MG63 (cell line): ENCODE results near the gene HDAC9. TPM values are rescaled to one million over a fixed set of nuclear protein-coding genes. Genes with fewer than 3 reads are reported as not detected.
A peak's percentile ranks its signal among the peaks of the same experiment; 100 is the strongest.

ENCODE experiments used
- DNase-seq: peaks from one replicate; pipeline ENCODE4 v3.0.0-alpha.2; 2020
- H3K27me3 ChIP-seq: fragments of 250-450 bp; sonication (Bioruptor Pico); 2 replicates; pipeline ENCODE4 v1.5.1; 2020; ENCODE audit warnings: mild to moderate bottlenecking, moderate library complexity
- H3K36me3 ChIP-seq: fragments of 250-450 bp; sonication (Bioruptor Pico); 2 replicates; pipeline ENCODE4 v1.5.1; 2020; ENCODE audit warnings: mild to moderate bottlenecking, moderate library complexity
- H3K4me3 ChIP-seq: fragments of 250-450 bp; sonication (Bioruptor Pico); 2 replicates; pipeline ENCODE4 v1.5.1; 2020; ENCODE audit warnings: mild to moderate bottlenecking, moderate library complexity
- H3K9me3 ChIP-seq: fragments of 250-450 bp; sonication (Bioruptor Pico); 2 replicates; pipeline ENCODE4 v1.5.1; 2020; ENCODE audit warnings: mild to moderate bottlenecking, moderate library complexity
- total RNA-seq: library from RNA; depleted of rRNA; stranded (reverse); fragments of >200 nt; shearing (Covaris generic); gene quantifications from 2 replicates; pipeline ENCODE4 v1.2.3, GENCODE V29; 2014; ENCODE audit warnings: low replicate concordance

The HDAC9 gene
- total RNA-seq, 1 experiment from 2014 or later, result 0.03 TPM

DNA sequence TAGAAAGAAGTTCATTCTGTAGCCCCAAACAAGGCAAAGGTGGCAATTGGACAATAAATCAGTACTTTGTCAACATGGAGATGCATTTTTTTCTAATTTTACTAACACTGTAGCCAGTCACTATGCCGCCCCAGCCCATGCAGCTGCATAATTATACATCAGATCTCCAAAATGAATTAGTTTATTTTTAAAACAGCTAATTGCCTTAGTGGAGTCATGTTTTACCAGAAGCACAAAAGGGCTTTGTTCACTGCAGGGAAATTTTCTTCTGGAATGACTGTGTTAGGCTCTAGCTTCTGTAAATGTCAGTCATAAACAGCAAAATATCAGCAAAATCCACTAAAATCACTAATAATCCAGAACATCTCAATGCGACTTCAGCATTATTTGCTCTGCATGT, 20.1 kb upstream of the HDAC9 start:
- no peaks in the 10 kb centered on the region for H3K27me3 ChIP-seq
- no peaks in the 10 kb centered on the region for H3K36me3 ChIP-seq
- DNase-seq, result no peak
- H3K9me3 ChIP-seq, result no peaks in the 10 kb centered on the region
- no peak overlapping the region for H3K4me3 ChIP-seq

DNA sequence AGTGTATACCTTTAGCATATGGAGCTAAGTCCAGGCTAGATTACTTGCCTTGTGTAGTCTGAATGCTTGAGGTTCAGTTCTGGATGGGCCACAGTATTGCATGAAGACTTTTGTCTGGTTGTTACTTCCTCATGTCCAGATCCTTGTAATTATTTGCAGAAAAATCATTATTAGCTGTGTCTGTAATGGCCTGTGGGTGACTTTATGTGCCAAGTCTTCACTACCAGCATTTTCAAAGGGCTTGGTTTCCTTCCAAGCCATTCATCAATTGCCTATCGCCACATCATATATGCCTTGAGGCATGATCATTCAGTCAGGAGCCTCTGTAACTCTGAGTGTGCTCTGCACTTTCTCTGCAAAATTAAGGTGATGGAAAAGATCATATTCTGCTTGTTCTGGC, 13.8 kb upstream of the HDAC9 start:
- H3K9me3 ChIP-seq, result no peaks in the 10 kb centered on the region
- DNase-seq, result no peak
- no peak overlapping the region for H3K4me3 ChIP-seq
- no peaks in the 10 kb centered on the region for H3K27me3 ChIP-seq
- H3K36me3 ChIP-seq, result no peaks in the 10 kb centered on the region

DNA sequence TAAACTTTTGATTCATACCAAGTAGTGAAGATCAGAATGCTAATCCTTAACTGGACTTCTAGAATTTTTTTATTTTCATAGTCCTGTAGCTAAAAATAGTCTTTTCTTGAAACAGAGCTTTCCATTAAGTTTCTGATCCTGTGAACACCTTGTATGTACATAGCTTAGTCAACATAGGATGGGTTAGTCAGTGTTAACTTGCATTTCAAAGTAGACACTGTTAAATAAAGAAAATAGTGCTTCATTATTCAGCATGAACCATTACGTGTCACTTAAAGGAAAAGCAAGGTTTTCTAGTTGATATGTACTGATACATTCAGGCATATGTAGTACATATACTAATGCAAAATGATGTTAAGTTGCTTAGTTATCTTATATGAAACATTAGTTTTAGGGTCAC, 7.5 kb upstream of the HDAC9 start:
- H3K4me3 ChIP-seq, result no peak overlapping the region
- H3K27me3 ChIP-seq, result no peaks in the 10 kb centered on the region
- DNase-seq, result no peak

GRCh38 chr7:18489624-18490023, 5.9 kb upstream of the HDAC9 start:
- H3K36me3 ChIP-seq, result no peaks in the 10 kb centered on the region
- H3K9me3 ChIP-seq, result no peaks in the 10 kb centered on the region
- H3K4me3 ChIP-seq, result no peak overlapping the region
- no peaks in the 10 kb centered on the region for H3K27me3 ChIP-seq
- DNase-seq, result no peak

More for the DNA sequence above, 7.5 kb upstream of the HDAC9 start:
- H3K9me3 ChIP-seq, result no peaks in the 10 kb centered on the region
- H3K36me3 ChIP-seq, result no peaks in the 10 kb centered on the region

- DNase-seq, result no peak
- no peak overlapping the region for H3K4me3 ChIP-seq
- H3K36me3 ChIP-seq, result no peaks in the 10 kb centered on the region
- H3K27me3 ChIP-seq, result no peaks in the 10 kb centered on the region
- H3K9me3 ChIP-seq, result no peaks in the 10 kb centered on the region
Measured at GRCh38 chr7:18491871-18492270, 3.7 kb upstream of the HDAC9 start.

DNA sequence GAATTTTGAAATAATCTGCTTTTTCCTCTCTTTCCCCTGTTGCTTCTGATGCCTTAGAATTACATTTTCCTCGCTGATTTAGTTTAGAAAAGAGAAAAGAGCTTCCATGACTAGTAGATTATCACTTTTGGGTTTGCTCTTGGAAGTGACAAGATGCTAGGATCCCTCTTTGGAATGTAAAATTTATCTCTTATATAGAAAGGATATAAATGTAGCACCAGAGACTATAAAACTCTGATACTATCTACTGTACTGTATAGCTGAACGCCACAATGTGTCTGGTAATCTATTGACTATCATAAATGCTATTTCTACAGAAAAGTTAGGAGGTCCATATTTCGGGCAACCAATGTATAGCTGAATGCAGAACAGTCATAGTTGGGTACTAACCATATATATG, 1.1 kb upstream of the HDAC9 start:
- H3K27me3 ChIP-seq, result no peaks in the 10 kb centered on the region
- H3K4me3 ChIP-seq, result no peak overlapping the region
- no peak for DNase-seq

DNA sequence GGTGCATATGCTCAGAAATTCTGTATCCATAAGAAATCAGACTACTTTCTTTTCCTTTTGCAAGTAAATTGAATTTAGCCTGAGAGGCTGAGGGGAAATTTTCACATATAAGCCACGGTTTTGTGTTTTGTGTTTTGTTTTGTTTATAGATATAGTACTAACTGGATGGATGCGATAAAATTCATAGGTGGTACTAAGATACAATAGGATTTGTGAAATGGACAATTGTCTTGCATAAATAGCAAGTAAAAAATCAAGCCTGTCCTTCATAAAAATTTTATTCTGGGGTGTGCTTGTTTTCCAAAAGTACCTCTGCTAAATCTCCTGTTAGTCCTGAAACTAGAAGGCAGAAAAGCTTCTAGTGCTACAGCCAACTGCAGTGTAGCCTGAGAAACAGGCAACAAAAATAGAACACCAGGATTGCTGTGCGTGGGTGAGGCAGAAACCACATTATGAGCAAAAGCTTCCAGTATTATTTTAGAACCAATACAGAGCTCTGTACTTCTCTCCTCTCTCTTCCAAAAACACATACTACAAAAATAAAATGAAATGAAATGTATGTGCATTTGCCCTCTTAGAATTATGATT, 634 bp upstream of the HDAC9 start:
- Histone ChIP-seq H3K4me3 (peak overlapping the region; percentile 27), H3K36me3 (no peaks in the 10 kb centered on the region), H3K9me3 (no peaks in the 10 kb centered on the region), H3K27me3 (no peaks in the 10 kb centered on the region)
- peak; percentile 21 for DNase-seq

More for the DNA sequence above, 1.1 kb upstream of the HDAC9 start:
- H3K36me3 ChIP-seq, result no peaks in the 10 kb centered on the region
- no peaks in the 10 kb centered on the region for H3K9me3 ChIP-seq

- no peaks in the 10 kb centered on the region for H3K36me3 ChIP-seq
- DNase-seq, result no peak
- H3K27me3 ChIP-seq, result no peaks in the 10 kb centered on the region
- H3K4me3 ChIP-seq, result no peak overlapping the region
- H3K9me3 ChIP-seq, result no peaks in the 10 kb centered on the region
Measured at GRCh38 chr7:18496341-18496700, 772 bp downstream of the HDAC9 start.

- DNase-seq, result no peak
- no peak overlapping the region for H3K4me3 ChIP-seq
- no peaks in the 10 kb centered on the region for H3K27me3 ChIP-seq
- no peaks in the 10 kb centered on the region for H3K9me3 ChIP-seq
- H3K36me3 ChIP-seq, result no peaks in the 10 kb centered on the region
Measured at GRCh38 chr7:18497082-18497481, 1.5 kb downstream of the HDAC9 start.

DNA sequence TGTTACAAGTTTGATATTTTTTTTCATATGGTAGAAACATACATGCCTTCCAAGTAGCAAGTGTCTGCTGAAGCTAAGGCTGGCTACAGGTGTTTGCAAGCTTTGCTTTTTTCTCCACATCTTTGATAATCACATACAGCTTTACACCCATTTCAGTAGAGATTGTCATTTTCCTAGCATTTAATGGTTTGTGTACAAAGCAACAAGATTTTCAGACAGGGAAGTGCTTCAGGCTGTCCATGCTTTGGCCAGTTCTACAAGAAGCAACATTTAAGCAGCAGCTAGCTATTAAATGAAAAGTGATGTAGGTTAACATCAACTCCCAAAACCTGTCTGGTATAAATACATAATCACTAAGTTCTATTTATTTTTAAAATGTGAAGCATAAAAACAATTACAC, 2.3 kb downstream of the HDAC9 start:
- no peaks in the 10 kb centered on the region for H3K36me3 ChIP-seq
- H3K4me3 ChIP-seq, result no peak overlapping the region
- no peaks in the 10 kb centered on the region for H3K27me3 ChIP-seq
- DNase-seq, result no peak
- H3K9me3 ChIP-seq, result no peaks in the 10 kb centered on the region

GRCh38 chr7:18498341-18498740, 2.8 kb downstream of the HDAC9 start:
- Histone ChIP-seq H3K9me3 (no peaks in the 10 kb centered on the region), H3K27me3 (no peaks in the 10 kb centered on the region), H3K36me3 (no peaks in the 10 kb centered on the region), H3K4me3 (no peak overlapping the region)
- DNase-seq, result no peak

DNA sequence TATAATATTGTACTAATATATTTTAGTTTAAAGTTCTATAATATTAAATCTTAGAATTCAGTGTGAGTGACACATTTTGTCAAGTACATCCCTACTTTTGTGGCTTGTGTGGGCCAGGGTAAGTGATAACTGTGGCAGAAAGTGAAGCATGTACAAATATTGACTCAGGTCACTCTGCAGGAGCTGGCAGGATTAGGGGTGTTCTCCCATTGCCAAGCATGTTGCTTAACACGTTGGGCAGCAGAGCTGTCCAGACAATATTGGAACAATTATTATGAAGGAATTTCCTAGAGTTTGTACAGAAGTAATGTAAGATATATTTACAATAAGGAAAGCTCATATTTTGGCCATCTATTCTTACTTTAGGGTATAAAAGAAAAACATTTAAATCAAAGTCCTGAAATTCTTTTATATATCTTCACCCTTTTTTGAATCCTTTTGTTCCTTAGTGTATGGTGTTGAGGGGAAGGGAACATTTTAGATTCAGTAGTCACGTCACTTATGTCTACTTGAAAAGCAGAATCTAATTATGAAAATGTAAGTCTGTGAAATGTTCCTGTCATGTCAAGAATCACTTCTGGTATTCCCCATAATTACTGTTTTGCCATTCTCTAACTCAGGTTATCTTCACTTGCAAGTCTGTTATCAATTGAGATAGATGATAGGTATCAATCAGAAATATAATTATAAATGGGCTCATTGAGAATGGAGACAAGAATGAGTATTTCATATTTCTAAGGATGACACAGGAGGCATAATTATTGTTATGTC, 4.0 kb downstream of the HDAC9 start:
- Histone ChIP-seq H3K36me3 (no peaks in the 10 kb centered on the region), H3K9me3 (no peaks in the 10 kb centered on the region), H3K27me3 (no peaks in the 10 kb centered on the region), H3K4me3 (no peak overlapping the region)
- DNase-seq, result peak; percentile 59

- no peak for DNase-seq
- Histone ChIP-seq H3K9me3 (no peaks in the 10 kb centered on the region), H3K36me3 (no peaks in the 10 kb centered on the region), H3K27me3 (no peaks in the 10 kb centered on the region), H3K4me3 (no peak overlapping the region)
Measured at GRCh38 chr7:18503126-18503866, 7.7 kb downstream of the HDAC9 start.

DNA sequence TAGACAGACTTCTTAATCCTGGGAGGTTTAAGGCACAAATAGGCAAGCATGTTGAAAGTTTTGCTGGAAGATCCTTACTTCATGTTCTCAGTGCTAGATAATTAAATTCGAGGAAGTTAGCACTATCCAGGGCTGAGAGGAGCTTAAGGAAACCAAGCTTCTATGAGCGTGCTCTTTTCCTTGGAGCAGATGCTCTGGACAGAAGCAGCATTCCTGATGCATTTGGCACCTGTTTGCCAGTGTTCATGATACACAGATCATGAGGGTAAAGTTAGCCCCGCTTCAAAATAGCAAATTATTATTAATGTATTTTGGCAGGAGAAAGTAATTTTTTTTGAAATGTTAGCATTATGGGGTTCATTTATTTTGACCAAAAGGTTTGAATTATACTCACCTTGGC, 9.4 kb downstream of the HDAC9 start:
- Histone ChIP-seq H3K4me3 (no peak overlapping the region), H3K36me3 (no peaks in the 10 kb centered on the region), H3K27me3 (no peaks in the 10 kb centered on the region), H3K9me3 (no peaks in the 10 kb centered on the region)
- no peak for DNase-seq

DNA sequence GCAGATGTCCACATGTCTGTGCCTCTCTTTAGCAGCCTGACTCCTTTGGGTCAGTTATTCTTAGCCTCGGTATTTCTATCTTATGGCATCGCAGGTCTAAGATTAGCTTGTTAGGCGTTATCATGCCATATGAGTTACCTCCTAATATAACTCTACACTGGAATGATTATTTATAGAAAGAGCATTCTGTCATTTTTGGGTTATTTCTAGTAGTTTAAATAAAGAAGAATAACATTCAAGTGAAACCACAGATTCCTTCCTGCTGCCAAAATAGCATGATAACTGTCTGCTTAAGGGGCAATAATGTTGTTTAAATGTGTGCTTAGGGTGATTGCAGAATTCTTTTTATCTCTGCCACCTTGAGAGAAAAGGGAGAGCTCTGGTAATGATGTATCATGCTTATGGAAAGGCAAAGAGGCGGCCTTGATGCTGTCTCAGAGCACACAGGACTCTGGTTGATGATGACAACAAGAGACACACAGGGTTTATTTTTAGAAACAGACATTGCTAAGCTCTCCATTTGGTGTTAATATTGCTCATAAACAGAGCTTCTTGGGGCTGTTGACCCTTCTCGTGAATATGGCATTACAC, 10.4 kb downstream of the HDAC9 start:
- Histone ChIP-seq H3K27me3 (no peaks in the 10 kb centered on the region), H3K9me3 (no peaks in the 10 kb centered on the region), H3K4me3 (no peak overlapping the region), H3K36me3 (no peaks in the 10 kb centered on the region)
- no peak for DNase-seq

DNA sequence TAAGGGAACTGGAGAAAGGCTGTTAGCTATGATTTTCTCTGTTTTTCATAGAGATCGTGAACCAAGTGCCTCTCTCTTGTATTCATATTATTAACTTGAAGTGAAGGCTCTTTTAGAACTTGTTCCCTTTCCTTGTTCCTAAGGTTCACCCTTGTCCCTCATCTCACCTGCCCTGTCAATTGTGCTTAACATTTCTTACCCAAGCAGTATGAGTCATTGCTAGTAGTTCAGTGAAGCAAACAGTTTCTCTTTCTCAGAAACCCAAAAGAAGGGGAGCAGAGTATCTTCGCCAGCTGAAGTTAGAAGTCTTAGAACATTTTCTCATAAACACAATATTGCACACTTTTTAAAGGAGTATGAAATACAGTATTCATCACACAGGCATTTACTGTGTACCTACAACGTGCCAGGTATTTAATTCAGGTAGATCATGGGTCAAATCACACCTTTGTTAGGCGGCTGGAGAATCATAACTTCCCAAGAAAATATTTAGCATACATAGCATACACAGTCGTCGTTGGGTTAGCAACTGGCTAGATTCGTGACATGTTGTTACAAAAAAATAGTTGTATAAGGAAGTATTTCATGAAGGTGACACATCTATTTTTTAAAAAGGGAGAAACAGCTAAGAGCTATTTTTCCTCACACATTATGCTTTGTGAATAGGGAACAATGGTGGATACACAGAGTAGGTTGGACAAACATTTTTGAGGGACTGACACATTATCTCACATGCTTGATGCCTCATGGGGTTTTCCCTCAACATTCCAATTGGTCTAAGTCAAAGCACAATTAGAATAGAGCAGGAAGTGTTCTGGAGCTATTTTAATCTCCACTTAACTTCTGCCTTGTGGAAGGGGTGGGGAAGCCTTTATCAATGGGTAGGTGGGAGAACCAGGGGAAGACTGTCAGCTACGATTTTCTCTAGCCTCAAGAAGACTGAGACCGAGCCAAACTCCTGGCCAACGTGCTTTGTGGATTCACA, 13.2 kb downstream of the HDAC9 start:
- no peaks in the 10 kb centered on the region for H3K36me3 ChIP-seq
- no peaks in the 10 kb centered on the region for H3K27me3 ChIP-seq
- DNase-seq, result peak; percentile 27
- H3K9me3 ChIP-seq, result no peaks in the 10 kb centered on the region
- H3K4me3 ChIP-seq, result no peak overlapping the region
